Neural crest cell (in vitro differentiated cells): ENCODE measurements around the gene ANKRD63. TPM values are rescaled to one million over a fixed set of nuclear protein-coding genes. Genes with fewer than 3 reads are reported as not detected.
A peak's percentile ranks its signal among the peaks of the same experiment; 100 is the strongest.

Experiments
- DNase-seq: peaks from one replicate; pipeline ENCODE4 v3.0.0; 2021; ENCODE audit warnings: low read depth, mixed read lengths, low spot score
- H3K27ac Mint-ChIP-seq: one replicate; pipeline ENCODE4 v1.8.0; 2021; ENCODE audit warnings: mild to moderate bottlenecking, mixed read lengths; ENCODE audit not compliant: unreplicated experiment
- H3K27me3 Mint-ChIP-seq: 2 replicates; pipeline ENCODE4 v1.8.0; 2021; ENCODE audit warnings: low read depth, mild to moderate bottlenecking, mixed read lengths
- H3K36me3 Mint-ChIP-seq: 2 replicates; pipeline ENCODE4 v1.8.0; 2021; ENCODE audit warnings: low read depth, mild to moderate bottlenecking, mixed read lengths
- H3K4me1 Mint-ChIP-seq: 2 replicates; pipeline ENCODE4 v1.8.0; 2021; ENCODE audit warnings: mixed read lengths
- H3K4me3 Mint-ChIP-seq: one replicate; pipeline ENCODE4 v1.8.0; 2021; ENCODE audit warnings: mild to moderate bottlenecking, mixed read lengths
- H3K9me3 Mint-ChIP-seq: 2 replicates; pipeline ENCODE4 v1.8.0; 2021; ENCODE audit warnings: mixed read lengths
- total RNA-seq: library from RNA; stranded (reverse); gene quantifications from 2 replicates; pipeline ENCODE4 v1.2.1, GENCODE V29; 2021
- TF ChIP-seq, protein P1 (sequence below): fragments of 200-600 bp; sonication (generic); conservative IDR thresholded peaks from 2 replicates; pipeline ENCODE4 v1.5.0; 2021; ENCODE audit warnings: antibody characterized with exemption, mild to moderate bottlenecking

Gene ANKRD63
- total RNA-seq, 1 donor from 2014 or later, result not detected

DNA sequence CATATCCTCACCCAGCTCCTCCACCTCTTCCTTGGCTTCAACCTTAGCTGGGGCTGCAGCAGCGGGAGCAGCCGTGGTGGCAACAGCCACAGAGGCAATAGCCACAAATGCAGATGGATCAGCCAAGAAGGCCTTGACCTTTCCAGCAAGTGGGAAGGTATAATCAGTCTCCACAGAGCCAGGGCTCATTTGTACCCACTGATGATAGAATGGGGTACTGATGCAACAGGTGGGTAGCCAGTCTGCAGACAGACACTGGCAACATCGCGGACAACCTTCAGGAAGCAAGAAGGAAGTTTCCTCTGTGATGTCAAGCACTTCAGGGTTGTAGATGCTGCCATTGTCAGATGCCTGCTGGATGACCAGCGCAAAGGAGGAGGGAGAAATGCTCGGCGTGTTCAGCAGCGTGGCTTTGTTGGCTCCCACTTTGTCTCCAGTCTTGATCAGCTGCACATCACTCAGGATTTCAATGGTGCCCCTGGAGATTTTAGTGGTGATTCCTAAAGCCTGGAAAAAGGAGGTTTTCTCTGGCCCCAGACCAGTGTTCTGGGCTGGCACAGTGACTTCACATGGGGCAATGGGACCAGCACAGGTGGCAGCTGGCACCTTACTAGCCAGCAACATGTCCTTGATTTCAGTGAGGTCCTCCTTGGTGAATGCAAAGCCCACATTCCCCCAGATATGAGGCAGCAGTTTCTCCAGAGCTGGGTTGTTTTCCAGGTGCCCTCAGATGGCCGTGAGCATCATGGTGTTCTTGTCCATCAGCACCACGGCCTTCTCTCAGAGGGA lies 29.7 kb upstream of the ANKRD63 start:
- H3K4me1 Mint-ChIP-seq, result peaks cover 9% of the 10 kb centered on the region
- no peaks in the 10 kb centered on the region for H3K9me3 Mint-ChIP-seq
- peaks cover 71% of the 10 kb centered on the region for H3K27me3 Mint-ChIP-seq
- H3K27ac Mint-ChIP-seq, result no peak overlapping the region
- DNase-seq, result no peak
- no peaks in the 10 kb centered on the region for H3K36me3 Mint-ChIP-seq
- no peak overlapping the region for H3K4me3 Mint-ChIP-seq
- TF ChIP-seq, protein P1, sequence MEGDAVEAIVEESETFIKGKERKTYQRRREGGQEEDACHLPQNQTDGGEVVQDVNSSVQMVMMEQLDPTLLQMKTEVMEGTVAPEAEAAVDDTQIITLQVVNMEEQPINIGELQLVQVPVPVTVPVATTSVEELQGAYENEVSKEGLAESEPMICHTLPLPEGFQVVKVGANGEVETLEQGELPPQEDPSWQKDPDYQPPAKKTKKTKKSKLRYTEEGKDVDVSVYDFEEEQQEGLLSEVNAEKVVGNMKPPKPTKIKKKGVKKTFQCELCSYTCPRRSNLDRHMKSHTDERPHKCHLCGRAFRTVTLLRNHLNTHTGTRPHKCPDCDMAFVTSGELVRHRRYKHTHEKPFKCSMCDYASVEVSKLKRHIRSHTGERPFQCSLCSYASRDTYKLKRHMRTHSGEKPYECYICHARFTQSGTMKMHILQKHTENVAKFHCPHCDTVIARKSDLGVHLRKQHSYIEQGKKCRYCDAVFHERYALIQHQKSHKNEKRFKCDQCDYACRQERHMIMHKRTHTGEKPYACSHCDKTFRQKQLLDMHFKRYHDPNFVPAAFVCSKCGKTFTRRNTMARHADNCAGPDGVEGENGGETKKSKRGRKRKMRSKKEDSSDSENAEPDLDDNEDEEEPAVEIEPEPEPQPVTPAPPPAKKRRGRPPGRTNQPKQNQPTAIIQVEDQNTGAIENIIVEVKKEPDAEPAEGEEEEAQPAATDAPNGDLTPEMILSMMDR, result no peak

DNA sequence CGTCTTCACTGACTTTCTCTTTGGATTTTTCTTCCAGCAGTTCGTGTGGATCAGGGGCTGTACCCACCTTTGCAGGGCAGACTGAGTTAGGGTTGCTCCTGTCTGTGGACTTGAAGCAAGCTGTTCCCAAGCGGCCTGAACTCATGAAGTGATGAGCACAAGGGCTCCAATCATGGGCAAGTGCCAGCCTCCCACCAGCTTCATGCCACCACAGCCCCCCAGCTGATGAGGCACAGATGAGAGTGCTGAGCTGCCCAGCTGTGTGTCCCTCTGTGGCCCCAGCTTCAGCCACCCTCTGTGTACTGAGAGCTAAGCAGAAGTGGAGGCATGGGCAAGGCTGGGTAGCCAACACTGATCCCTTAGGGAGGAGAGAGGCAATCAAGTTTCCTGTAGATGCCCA lies 28.1 kb upstream of the ANKRD63 start:
- no peak overlapping the region for H3K27ac Mint-ChIP-seq
- TF ChIP-seq, protein P1, result no peak
- DNase-seq, result no peak
- no peaks in the 10 kb centered on the region for H3K36me3 Mint-ChIP-seq
- H3K4me1 Mint-ChIP-seq, result peaks cover 9% of the 10 kb centered on the region
- no peak overlapping the region for H3K4me3 Mint-ChIP-seq
- H3K9me3 Mint-ChIP-seq, result no peaks in the 10 kb centered on the region
- H3K27me3 Mint-ChIP-seq, result peaks cover 59% of the 10 kb centered on the region

DNA sequence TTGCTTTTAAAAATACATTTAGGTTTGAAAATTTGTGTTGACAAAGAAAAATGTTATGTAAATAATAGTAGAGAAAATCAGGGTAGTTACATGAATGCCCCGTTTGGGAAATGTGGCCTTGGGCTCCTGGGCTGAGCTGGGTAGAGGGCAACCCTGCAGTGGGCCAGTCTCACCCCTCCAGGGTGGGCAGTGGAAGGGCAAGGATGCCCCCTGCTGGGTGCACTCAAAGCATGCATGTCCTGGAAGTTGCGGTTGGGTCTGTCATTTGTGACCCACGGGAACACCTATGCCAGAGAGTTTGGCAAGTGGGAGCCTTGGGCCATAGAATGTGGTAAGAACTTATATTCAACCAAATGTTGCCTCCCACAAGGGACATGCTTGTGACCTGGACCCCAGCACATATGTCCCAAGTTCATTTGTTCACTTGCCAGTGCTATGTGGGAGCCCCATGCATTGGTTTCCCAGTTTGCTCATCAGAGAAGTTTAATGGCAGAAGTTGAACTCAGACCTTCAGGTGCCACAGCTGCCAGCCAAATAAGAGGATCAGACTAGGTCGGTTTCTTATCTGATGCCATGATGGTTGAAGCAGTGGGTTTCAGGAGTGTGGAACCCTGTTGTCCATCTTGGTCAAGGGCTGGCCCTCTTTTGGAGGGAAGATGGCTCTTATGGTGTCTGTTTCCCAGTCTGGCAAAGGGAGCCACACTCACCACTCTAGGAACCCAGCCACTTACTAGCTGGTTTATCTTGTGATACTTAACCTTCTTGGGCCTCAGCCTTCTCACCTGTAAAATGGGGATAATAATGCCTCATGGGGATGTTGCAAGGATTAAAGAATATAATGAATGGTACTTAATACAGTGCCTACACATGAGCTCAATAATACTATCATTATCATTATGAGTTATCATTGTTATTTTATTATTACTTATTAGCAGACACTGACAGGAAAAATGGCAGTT lies 27.4 kb upstream of the ANKRD63 start:
- Mint-ChIP-seq H3K27me3 (peaks cover 52% of the 10 kb centered on the region), H3K9me3 (no peaks in the 10 kb centered on the region), H3K4me1 (peaks cover 9% of the 10 kb centered on the region), H3K4me3 (no peak overlapping the region), H3K27ac (no peak overlapping the region), H3K36me3 (no peaks in the 10 kb centered on the region)
- TF ChIP-seq, protein P1, result peak; percentile 87
- DNase-seq, result peak; percentile 75

DNA sequence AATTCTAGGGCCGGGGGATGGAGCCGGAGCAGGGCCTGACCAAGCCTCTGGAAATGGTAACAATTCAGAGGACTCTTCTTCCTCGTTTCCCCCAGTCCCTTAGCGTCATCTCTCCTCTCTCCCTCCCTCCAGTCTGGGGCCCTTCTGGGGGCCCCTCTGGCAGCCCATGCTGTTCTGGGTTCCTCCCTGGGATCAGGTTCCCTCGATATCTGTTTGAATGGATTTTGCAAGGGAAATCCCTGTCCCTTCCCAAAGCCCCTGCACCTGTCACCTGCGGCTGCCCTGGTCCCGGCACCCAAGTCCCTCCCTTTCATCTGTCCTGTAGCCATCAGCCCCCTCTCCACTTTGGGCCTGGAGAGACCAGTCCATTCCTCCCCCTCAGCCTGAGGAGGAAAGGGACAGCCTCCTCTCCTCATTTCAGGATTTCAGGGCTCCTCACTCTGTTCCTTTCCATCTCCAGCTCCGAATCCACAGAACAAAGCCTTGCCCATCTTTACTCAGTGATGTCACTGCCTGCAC lies 26.5 kb upstream of the ANKRD63 start:
- TF ChIP-seq, protein P1, result no peak
- H3K4me1 Mint-ChIP-seq, result peaks cover 9% of the 10 kb centered on the region
- peaks cover 44% of the 10 kb centered on the region for H3K27me3 Mint-ChIP-seq
- no peak overlapping the region for H3K4me3 Mint-ChIP-seq
- no peaks in the 10 kb centered on the region for H3K36me3 Mint-ChIP-seq
- no peak for DNase-seq
- peak overlapping the region; percentile 70 for H3K27ac Mint-ChIP-seq
- no peaks in the 10 kb centered on the region for H3K9me3 Mint-ChIP-seq

DNA sequence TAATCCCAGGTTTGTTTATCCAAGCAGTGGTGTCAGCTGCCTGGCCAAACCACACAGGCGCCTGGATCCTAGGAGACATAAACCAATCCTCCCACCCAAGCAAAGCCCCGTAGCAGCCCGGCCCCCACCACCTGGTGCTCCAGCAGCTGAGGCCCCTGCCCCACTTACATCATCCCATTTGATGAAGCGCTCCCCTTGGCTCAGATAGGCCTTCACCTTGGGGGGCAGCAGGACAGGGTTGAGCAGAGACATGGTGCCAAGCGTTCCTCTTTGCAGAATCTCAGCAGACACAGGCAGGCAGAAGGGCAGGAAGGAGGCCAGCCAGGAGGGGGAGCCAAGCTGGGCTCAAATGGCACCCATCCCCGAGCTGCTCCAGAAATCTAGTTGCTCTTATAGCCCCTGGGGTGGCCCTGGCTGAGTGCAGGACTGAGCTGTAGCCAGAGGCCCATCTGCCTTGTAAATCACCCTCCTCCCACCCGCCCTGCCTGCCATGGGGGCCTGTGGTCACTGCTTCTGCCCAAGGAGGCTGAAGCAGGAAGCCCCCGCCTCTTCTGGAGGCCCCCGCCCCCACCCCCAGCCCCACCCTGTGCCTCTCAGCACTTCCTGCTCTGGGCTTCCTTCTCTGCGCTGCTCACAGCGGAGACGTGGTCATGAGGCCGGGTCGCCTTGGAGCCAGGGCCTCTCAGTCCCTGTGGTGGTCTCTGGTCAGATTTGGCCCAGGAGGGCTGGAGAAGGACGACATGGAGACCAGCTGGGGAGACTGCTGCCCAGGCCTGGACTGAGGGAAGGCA lies 24.8 kb upstream of the ANKRD63 start, which contains the start of gene PLCB2:
PLCB2 (minus strand) TSS at position 515 of the 791 bp plus-strand sequence; CDS start at position 252, 263 bp downstream.
- Mint-ChIP-seq H3K9me3 (no peaks in the 10 kb centered on the region), H3K27me3 (peaks cover 27% of the 10 kb centered on the region), H3K4me1 (peaks cover 9% of the 10 kb centered on the region), H3K4me3 (no peak within 1 kb of the TSS), H3K36me3 (no peaks in the 10 kb centered on the region), H3K27ac (peak within 1 kb of the TSS; percentile 27)
- DNase-seq, result no peak
- TF ChIP-seq, protein P1, result peak; percentile 24
